TTC549 (cell line): Measurements from ENCODE around the gene TSEN54.

ENCODE experiments used
- FAIRE-seq: peaks from 2 replicates; lab custom pipeline; 2012; peaks lifted over from hg19 to GRCh38; lab: Jason Lieb, UNC

The TSEN54 gene

DNA sequence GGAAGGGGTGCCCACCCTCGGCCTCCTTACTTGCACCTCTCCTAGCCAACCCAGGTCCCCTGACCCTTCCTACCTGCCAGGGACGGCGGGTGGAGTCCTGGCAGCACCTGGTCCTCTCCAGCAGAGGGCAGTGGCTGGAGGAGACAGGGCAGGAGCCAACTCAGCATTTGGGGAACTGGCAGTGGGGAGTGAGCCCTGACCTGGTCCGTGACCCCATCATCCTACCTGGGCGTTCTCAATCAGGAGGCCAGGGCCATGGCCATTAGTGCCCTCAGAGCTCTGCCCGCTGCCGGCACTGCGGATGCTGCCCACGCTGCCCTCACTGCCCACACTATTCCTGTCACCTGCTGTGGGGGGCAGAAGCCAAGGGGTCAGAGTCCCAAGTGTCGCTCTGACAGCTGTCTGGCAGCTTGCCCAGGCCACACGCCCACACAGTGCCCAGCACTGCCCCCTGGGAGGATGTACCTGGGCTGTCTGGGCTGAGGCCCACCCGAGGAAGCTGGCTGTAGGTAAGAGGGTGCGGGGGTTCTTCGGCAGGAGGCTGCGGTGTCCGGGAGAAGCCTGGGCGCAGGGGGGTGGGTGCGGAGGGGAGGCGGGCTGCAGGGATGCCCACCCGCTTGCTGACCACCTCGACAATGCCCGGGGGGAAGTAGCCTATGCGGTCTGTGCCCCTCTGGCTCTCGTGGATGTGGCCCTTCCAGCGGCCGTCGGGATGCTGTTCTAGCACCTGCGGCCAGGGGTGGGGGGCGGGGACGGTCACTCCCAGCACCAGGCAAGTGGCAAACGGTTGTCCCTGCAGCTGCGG is 11.8 kb upstream of the TSEN54 start:
- FAIRE-seq = no peak

DNA sequence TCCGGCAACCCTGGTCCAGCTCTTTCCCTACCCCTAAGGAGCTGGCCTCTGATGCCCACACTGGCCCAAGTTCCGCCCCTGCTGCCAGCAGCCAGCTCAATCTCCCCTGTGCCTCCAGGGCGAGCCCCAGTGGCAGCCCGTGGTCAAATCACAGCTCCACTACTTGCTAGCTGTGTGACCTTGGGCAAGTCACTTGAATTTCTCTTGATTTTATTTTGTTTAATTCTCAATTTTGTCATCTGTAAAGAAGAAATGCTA is 11.2 kb upstream of the TSEN54 start:
- no peak for FAIRE-seq

- FAIRE-seq = no peak
These were observed 10.7 kb upstream of the TSEN54 start for GRCh38 chr17:75505640-75506039.

DNA sequence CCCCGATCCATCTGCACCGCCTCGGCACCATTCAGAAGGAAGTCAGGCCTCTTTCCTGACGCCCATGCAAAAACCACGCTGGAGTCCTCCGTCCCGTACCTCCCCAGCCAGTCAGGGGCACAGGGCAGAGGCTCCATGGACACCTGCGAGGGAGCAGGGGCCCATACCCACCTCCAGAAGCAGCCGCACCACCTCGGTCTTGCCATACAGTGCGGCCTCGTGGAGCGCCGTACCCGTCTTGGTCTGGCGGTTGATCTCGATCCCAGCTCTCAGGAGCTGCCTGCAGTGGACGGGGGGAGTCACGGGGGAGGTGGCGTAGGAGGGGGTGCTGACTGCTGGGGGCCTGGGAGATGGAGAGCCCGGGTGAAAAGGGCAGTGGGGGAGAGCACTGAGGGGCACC is 10.2 kb upstream of the TSEN54 start:
- no peak for FAIRE-seq

DNA sequence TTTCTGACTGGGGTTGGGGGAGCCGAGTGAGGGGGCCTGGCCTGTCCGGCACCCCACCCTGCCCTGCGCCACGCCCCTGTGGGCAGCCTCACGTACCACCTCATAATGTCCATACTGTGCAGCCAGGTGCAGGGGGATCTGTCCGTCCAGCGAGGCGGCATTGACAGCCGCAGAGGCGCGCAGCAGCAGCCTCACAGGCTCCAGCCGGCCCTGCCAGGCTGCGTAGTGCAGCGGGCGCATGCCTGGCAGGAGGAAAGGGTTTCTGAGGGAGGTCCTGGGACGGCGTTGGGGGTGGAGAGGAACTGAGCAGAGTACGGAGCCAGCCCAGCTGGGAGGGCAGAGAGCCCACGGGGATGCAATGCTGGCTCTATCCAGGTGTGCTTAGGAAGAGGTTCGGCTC is 9.4 kb upstream of the TSEN54 start:
- FAIRE-seq = no peak

- no peak for FAIRE-seq
These were observed 8.3 kb upstream of the TSEN54 start for GRCh38 chr17:75507733-75508719.

DNA sequence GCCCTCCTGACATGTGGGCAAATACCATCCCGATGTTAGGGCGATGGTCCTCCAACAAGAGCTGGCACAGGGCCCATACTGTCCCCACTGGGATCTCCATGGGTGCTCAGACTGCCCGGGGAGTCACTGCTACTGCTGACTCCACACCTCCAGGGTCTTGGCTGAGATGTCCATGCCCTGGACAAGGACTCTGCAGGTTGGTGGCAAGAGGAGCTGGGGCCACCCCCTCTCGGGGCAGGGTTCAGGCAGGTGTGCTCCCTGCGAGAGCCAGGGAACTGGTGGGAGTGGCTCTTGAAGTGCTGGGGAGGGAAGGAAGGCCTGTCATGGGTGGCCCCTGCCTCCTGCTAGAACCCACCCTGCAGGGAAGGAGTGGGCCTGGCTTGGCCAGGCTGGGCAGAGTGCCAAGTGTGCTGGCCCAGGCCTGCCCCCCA is 7.4 kb upstream of the TSEN54 start:
- FAIRE-seq = no peak

- FAIRE-seq = no peak
These were observed 6.6 kb upstream of the TSEN54 start for GRCh38 chr17:75509528-75510258.

- FAIRE-seq = no peak
These were observed 5.1 kb upstream of the TSEN54 start for GRCh38 chr17:75511270-75511609.

DNA sequence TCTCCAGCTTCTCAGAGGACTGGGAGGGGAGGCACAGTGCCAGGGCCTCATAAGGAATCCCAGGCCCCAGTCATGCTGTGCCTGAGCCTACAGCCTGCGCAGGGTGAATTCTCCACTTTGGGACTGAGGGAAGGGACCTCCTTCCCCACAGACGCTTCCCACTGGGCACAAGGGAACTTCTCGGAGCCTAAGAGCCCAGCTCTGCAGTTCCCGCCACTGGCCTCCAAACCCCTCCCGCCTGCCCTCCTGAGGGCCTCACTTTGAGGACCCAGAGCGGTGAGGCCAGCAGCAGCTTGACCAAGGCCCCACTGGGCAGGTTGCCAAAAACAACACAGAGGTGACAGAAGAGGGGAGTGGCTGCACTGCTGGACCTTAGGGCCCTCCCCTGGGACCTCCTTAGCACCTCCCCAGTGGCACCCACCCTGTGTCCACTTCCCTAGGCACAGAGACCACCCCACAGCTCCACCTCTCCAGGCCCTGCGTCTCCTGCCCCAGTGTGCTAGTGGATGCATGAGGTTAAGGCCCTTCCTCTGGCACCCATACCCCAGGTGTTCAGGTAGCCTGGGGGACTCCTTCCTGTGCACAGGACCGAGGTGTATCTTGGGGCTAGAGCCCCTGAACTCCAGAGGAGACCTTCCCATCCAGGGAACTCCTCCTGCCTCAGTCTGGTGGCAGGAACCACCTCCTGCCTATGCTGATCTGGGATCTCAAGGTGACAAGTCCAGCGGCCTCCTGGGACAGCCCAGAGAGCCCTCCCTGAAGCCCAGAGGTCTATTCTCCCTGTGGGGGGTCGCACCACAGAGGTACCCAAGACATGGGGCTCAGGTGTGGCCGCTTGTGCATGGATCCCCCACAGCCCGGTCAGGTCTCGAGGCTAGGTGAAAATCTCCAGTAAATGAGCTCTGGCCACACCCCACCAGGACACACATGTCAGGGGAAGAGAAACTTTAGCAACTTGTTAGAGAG is 4.4 kb upstream of the TSEN54 start:
- FAIRE-seq = no peak

DNA sequence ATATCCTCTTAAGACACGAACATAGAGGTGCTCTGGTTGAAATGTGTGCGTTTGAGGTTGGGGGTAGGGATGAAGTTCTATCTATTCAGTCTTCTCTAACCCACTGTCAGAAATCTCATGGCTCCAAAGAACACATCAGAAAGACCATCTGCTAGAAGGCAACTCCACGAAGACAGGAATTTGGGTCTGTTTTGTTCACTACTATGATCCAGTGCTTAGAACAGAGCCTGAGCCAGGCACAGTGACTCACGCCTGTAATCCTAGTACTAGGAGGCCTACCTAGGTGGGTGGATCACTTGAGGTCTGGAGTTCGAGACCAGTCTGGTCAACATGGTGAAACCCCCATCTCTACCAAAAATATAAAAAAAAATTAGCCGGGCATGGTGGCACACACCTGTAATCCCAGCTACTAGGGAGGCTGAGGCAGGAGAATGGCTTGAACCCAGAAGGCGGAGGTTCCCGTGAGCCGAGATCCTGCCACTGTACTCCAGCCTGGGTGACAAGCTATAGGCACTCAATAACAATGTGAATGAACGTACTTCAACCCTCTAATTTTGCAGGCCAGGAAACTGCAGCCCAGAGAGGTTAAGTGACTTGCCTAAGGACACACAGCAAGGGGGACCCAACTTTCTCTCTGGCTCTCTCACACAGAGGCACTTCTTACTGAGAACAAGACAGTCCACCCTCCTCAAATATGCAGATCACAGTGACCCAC is 3.2 kb upstream of the TSEN54 start:
- no peak for FAIRE-seq

GRCh38 chr17:75513641-75514000 is 2.7 kb upstream of the TSEN54 start:
- FAIRE-seq = no peak

DNA sequence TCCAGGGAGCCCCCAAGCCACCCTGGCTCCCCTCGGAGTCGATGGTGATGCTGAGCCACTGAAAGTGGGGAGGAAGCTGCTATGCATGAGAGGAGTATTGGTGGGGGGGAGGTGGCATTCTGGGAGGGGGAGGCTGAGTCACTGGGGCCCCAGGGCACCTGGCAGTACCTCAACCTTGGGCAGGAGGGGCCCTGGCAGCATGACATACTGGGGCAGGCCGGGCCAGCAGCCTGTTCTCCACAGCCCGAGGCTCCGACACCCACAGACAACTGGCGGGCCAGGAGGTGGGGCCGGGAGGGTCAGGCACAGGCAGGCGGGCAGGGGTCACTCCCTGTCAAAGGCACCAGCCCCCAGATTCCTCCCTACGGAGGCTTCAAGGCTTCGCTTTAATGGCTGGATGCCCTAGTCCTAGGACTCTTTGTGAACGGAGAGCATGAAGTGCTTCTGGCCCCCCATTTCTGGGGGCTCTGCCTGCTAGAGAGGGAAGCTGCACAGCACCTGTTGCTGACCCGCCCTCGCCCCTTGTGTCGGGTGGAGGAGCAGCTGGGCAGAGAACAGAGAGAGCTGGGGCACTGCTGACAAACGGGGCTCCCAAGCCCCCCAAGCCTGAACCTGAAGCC is 1.9 kb upstream of the TSEN54 start:
- no peak for FAIRE-seq

GRCh38 chr17:75514919-75515495 is 1.3 kb upstream of the TSEN54 start:
- FAIRE-seq = no peak

DNA sequence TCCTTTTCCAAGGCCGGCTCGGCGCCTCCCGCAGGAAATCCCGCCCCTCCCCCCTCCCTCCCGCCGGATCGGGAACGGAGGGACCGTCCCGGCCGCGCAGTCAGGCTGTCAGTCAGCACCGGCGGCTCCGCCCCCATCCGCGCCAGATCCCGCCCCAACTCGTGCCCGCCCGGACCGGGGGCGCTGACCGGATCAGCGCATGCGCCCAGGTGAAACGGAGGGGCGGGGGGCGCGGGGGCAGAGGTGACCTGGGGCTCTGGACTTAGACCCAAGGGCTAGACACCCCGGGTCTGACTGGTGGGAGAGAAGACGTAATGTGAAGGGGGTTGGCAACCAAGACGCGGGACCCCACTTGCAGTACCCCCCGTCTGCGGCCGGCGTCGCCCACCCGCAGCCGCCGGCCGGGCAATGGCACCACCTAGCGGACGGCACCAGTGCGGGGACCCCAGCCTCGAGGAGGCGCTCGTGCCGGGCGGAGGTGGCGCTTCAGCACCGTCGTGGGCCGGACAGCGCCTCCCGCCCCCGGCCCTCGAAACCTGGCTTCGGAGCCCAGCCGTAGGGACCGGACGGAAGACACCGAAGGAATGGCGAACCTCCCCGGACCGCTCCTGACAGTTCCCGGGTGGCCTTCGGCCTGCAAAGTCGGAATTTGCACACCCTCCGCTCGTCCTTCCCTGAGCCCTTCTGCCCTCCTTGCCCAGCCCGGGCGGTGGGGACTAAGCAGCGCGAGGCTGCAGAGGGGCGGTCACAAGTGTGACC is 653 bp upstream of the TSEN54 start, which contains the start of gene CASKIN2:
TSS of gene CASKIN2 (minus strand) at position 42 of the 759 bp plus-strand sequence. CDS start 1,733 bp downstream, outside the sequence.
- FAIRE-seq = no peak

DNA sequence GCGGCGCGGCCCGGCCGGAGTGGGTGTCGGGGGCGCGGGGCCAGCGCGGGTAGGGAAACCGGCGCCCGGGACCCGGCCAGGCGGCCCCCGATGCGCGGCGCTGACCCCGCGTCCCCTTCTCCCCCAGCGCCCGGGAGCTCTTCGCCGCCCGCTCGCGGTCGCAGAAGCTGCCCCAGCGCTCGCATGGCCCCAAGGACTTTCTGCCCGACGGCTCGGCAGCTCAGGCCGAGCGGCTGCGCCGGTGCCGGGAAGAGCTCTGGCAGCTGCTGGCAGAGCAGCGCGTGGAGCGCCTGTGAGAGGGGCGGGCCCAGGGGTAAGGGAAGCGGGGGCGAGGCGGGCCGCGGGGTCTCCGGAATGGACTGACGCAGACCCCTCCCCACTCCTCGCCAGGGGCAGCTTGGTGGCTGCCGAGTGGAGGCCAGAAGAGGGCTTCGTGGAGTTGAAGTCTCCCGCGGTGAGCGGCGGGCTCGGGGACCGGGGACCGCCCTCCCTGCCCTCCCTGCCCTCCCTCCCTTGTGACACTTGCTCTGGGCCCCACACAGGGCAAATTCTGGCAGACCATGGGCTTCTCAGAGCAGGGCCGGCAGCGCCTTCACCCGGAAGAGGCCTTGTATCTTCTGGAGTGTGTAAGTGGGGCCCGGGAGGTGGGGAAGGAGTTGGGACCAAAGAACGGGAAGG is 430 bp downstream of the TSEN54 start:
- no peak for FAIRE-seq

GRCh38 chr17:75517297-75517865 is 1.1 kb downstream of the TSEN54 start:
- FAIRE-seq = no peak

- FAIRE-seq = no peak
These were observed 1.9 kb downstream of the TSEN54 start for GRCh38 chr17:75518201-75518600.
